Omental fat pad (tissue), 4 donors: ENCODE results near the gene OAS2. TPM values are rescaled to one million over a fixed set of nuclear protein-coding genes. Genes with fewer than 3 reads are reported as not detected.
"Not testable (repeated sequence)": the region's sequence is repeated elsewhere in the genome, so short reads cannot be mapped to it uniquely, and the experiment has no call there.

Source experiments
- ATAC-seq: fragments of 150-250 bp; one replicate; pipeline ENCODE4 v1.9.1; 2016; ENCODE audit warnings: mild to moderate bottlenecking, moderate library complexity; ENCODE audit not compliant: low FRiP score
- DNase-seq: peaks from one replicate; pipeline ENCODE4 v3.0.0-alpha.2; 2019; ENCODE audit warnings: low spot score
- CTCF ChIP-seq, 3 donors: fragments of 450-650 bp; IDR thresholded peaks; one replicate each; pipeline ENCODE4 v1.5.1; 2016 to 2017; ENCODE audit warnings: antibody characterized with exemption in 3 of 3, mild to moderate bottlenecking in 3 of 3, moderate library complexity in 2 of 3
- total RNA-seq, 4 donors: library from RNA; depleted of rRNA; stranded (reverse); fragments of >200 nt; gene quantifications; one replicate each; pipeline ENCODE4 v1.1.0, GENCODE V29; 2016

The OAS2 gene
- total RNA-seq, 4 donors from 2014 or later = 8.2 to 41.9 (median 13.2) TPM

DNA sequence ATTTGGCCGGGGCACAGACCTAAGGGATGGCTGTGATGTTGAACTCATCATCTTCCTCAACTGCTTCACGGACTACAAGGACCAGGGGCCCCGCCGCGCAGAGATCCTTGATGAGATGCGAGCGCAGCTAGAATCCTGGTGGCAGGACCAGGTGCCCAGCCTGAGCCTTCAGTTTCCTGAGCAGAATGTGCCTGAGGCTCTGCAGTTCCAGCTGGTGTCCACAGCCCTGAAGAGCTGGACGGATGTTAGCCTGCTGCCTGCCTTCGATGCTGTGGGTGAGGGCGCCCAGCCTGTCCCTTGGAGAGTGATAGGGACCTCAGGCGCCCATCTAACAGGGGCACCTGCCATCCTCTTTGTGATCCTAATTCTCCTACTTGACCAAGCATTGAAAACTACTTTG lies 27.6 kb upstream of the OAS2 start:
- TF ChIP-seq CTCF (IDR thresholded peaks at IDR 0.05) = no peak
- ATAC-seq (no peak), DNase-seq (no peak)

DNA sequence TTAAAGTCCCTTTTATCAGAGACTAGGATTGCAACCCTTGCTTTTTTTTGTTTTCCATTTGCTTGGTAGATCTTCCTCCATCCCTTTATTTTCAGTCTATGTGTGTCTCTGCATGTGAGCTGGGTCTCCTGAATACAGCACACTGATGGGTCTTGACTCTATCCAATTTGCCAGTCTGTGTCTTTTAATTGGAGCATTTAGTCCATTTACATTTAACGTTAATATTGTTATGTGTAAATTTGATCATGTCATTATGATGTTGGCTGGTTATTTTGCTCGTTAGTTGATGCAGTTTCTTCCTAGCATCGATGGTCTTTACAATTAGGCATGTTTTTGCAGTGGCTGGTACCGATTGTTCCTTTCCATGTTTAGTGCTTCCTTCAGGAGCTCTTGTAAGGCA lies 21.2 kb upstream of the OAS2 start:
- not testable (repeated sequence) for ATAC-seq, DNase-seq

DNA sequence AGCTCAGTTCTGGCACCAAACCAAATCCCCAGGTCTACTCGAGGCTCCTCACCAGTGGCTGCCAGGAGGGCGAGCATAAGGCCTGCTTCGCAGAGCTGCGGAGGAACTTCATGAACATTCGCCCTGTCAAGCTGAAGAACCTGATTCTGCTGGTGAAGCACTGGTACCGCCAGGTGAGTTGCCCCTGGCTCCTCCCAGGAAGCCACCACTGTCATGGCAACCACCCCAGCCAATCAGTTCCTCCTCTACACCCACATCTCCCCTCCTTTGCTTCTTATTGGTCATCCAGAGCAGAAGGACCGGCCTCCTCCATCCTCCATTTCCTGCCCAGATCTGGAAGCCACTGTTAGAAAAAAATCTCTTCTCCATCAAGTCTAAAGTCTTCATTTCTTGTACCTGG lies 17.2 kb upstream of the OAS2 start:
- TF ChIP-seq CTCF (IDR thresholded peaks at IDR 0.05) = no peak
- DNase-seq = no peak

GRCh38 chr12:112961536-112961935 lies 16.8 kb upstream of the OAS2 start:
- DNase-seq (no peak), ATAC-seq (no peak)
- TF ChIP-seq CTCF (IDR thresholded peaks at IDR 0.05) = no peak

More for the DNA sequence above, 17.2 kb upstream of the OAS2 start:
- no peak for ATAC-seq

GRCh38 chr12:112962561-112962960 lies 15.8 kb upstream of the OAS2 start:
- no peak for ATAC-seq
- DNase-seq = no peak
- no peak for TF ChIP-seq CTCF (IDR thresholded peaks at IDR 0.05)

GRCh38 chr12:112963227-112963861 lies 15.0 kb upstream of the OAS2 start:
- no peak for TF ChIP-seq CTCF (IDR thresholded peaks at IDR 0.05)
- no peak for DNase-seq
- ATAC-seq = no peak

GRCh38 chr12:112964067-112964670 lies 14.2 kb upstream of the OAS2 start:
- ATAC-seq = no peak
- DNase-seq = no peak
- no peak for TF ChIP-seq CTCF (IDR thresholded peaks at IDR 0.05)
